Left lung (tissue), 10 donors: ENCODE measurements around the gene CNTNAP4. TPM values are rescaled to one million over a fixed set of nuclear protein-coding genes. Genes with fewer than 3 reads are reported as not detected.

Source experiments
- ATAC-seq: fragments of 200-7000 bp; cut with Tn5 transposase; one replicate; pipeline ENCODE4 v1.9.1; 2020; ENCODE audit warnings: moderate library complexity
- DNase-seq, 4 donors: peaks; one replicate each; pipeline ENCODE4 v3.0.0-alpha.2; 2013 to 2020
- H3K27ac ChIP-seq, 2 donors: fragments of 200-600 bp; sonication (generic) in 1 of 2; one replicate each; pipeline versions ENCODE4 v1.5.0 to v1.8.0; 2020 to 2021
- H3K27me3 ChIP-seq, 2 donors: fragments of 200-600 bp; sonication (generic) in 1 of 2; one replicate each; pipeline versions ENCODE4 v1.5.0 to v1.8.0; 2020 to 2021
- H3K36me3 ChIP-seq, 2 donors: fragments of 200-600 bp; sonication (generic) in 1 of 2; one replicate each; pipeline versions ENCODE4 v1.5.0 to v1.8.0; 2020 to 2021
- H3K4me1 ChIP-seq, 2 donors: fragments of 200-600 bp; one replicate each; pipeline ENCODE4 v1.8.0; 2021
- H3K4me3 ChIP-seq, 2 donors: fragments of 200-600 bp; sonication (generic) in 1 of 2; one replicate each; pipeline versions ENCODE4 v1.5.0 to v1.8.0; 2020 to 2021; ENCODE audit warnings: mild to moderate bottlenecking in 1 of 2
- H3K9me3 ChIP-seq, 2 donors: fragments of 200-600 bp; sonication (generic) in 1 of 2; one replicate each; pipeline versions ENCODE4 v1.5.0 to v1.8.0; 2020 to 2021
- CTCF ChIP-seq, 2 donors: fragments of 200-600 bp; sonication (generic) in 1 of 2; IDR thresholded peaks; one replicate each; pipeline versions ENCODE4 v1.5.0 to v1.8.0; 2021; ENCODE audit warnings: antibody characterized with exemption in 2 of 2
- intact Hi-C, 2 donors: fragments of 100-400 bp; cut with DNase I; formaldehyde crosslinking; loops; one replicate each; pipeline versions ENCODE4 v1.11.2 to v1.14.2; 2022
- polyA plus RNA-seq, 6 donors: library from polyadenylated mRNA; unstranded; fragments of 120-200 nt; gene quantifications; one replicate each; pipeline ENCODE4 v1.2.1, GENCODE V29; 2013; ENCODE audit not compliant: insufficient read length in 6 of 6
- total RNA-seq, 2 donors: library from RNA; stranded (reverse); fragmentation: NEBNext Ultra II Directional; extraction: Animal tissue kit (Norgen Biotek cat#: 25700); gene quantifications; one replicate each; pipeline ENCODE4 v1.2.1, GENCODE V29; 2021
- donor health status: DM: no; HTN: yes; CAD: no.
- donor health status: DM: no; HTN: no; CAD: no.

Gene CNTNAP4
- total and polyA plus RNA-seq, 8 donors, result 0.11 to 0.76 (median 0.37) TPM; not detected in 2

GRCh38 chr16:76486740-76487139, 209.5 kb downstream of the CNTNAP4 start:
- no peaks in the 10 kb centered on the region for H3K27me3 ChIP-seq
- H3K4me1 ChIP-seq, result no peaks in the 10 kb centered on the region
- ATAC-seq (no peak), DNase-seq (no peak)
- intact Hi-C loops, result no loop called here
- no peaks in the 10 kb centered on the region for H3K36me3 ChIP-seq
- no peak overlapping the region for H3K27ac ChIP-seq
- H3K4me3 ChIP-seq, result no peak overlapping the region
- TF ChIP-seq CTCF (IDR thresholded peaks at IDR 0.05), result no peak
- peaks cover 0 to 4% of the 10 kb centered on the region in 2 donors for H3K9me3 ChIP-seq

GRCh38 chr16:76487411-76488064, 210.3 kb downstream of the CNTNAP4 start:
- no peaks in the 10 kb centered on the region for H3K4me1 ChIP-seq
- no peak overlapping the region for H3K27ac ChIP-seq
- no peak overlapping the region for H3K4me3 ChIP-seq
- H3K27me3 ChIP-seq, result no peaks in the 10 kb centered on the region
- no peak for TF ChIP-seq CTCF (IDR thresholded peaks at IDR 0.05)
- no peak for DNase-seq
- intact Hi-C loops, result no loop called here
- peaks cover 0 to 4% of the 10 kb centered on the region in 2 donors for H3K9me3 ChIP-seq
- no peak for ATAC-seq
- no peaks in the 10 kb centered on the region for H3K36me3 ChIP-seq

GRCh38 chr16:76488065-76488417, 210.8 kb downstream of the CNTNAP4 start:
- Histone ChIP-seq H3K4me3 (no peak overlapping the region), H3K36me3 (no peaks in the 10 kb centered on the region), H3K4me1 (no peaks in the 10 kb centered on the region), H3K27ac (no peak overlapping the region), H3K9me3 (peaks cover 0 to 2% of the 10 kb centered on the region in 2 donors), H3K27me3 (no peaks in the 10 kb centered on the region)
- intact Hi-C loops, result no loop called here
- TF ChIP-seq CTCF (IDR thresholded peaks at IDR 0.05), result no peak
- DNase-seq (no peak), ATAC-seq (no peak)

GRCh38 chr16:76490036-76490639, 212.9 kb downstream of the CNTNAP4 start:
- TF ChIP-seq CTCF (IDR thresholded peaks at IDR 0.05), result no peak
- H3K4me3 ChIP-seq, result no peak overlapping the region
- intact Hi-C loops, result no loop called here
- H3K27ac ChIP-seq, result no peak overlapping the region
- no peak for ATAC-seq
- no peaks in the 10 kb centered on the region for H3K36me3 ChIP-seq
- H3K9me3 ChIP-seq, result no peaks in the 10 kb centered on the region
- H3K4me1 ChIP-seq, result no peaks in the 10 kb centered on the region
- H3K27me3 ChIP-seq, result no peaks in the 10 kb centered on the region
- no peak for DNase-seq

GRCh38 chr16:76500006-76500405, 222.8 kb downstream of the CNTNAP4 start:
- intact Hi-C loops, result no loop called here

More at GRCh38 chr16:76500006-76500405, 222.8 kb downstream of the CNTNAP4 start:
- no peak for ATAC-seq
- H3K4me1 ChIP-seq, result no peaks in the 10 kb centered on the region
- H3K4me3 ChIP-seq, result no peak overlapping the region
- DNase-seq, result peak in 1 of 4 donors; percentile 69
- H3K27me3 ChIP-seq, result no peaks in the 10 kb centered on the region
- no peak overlapping the region for H3K27ac ChIP-seq
- no peaks in the 10 kb centered on the region for H3K36me3 ChIP-seq
- no peak for TF ChIP-seq CTCF (IDR thresholded peaks at IDR 0.05)
- H3K9me3 ChIP-seq, result no peaks in the 10 kb centered on the region
